ENCODE results near the gene NGDN.
A peak's percentile ranks its signal among the peaks of the same experiment; 100 is the strongest.

Gene NGDN

DNA sequence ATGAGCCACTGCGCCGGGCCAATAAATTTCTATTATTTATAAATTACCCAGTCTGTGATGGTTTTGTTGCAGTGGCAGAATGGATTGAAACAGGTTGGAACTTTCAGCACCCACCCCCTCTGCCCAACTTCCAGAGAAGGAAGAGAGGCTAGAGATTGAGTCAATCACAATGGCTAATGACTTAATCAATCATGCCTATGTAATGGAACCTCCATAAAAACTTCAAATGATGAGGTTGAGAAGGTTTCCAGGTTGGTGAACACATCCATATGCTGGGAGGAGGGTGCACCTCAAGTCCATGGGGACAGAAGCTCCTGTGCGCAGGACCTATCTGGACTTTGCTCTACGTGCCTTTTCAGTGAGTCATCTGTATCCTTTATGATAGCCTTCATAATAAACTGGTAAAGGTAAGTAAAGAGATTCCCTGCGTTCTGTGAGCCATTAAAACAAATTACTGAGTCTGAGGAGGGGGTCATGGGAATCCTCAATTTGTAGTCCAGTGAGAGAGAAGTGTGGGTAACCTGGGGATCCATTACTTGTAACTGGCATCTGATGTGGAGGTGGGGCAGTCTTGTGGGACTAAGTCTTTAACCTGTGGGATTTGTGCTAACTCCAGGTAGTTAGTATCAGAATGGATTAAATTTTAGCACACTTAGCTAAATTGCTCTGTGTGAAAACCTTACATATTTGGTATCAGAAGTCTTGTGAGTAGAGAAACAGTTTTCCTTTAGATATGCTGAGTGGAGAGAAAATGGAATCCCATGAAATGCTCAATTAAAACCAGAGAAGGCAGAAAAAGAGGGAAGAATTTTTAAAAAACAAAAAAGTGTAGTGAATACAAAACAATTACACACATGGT lies 11.7 kb upstream of the NGDN start:
- in situ Hi-C loops (cut with HindIII; ENCODE audit: low pct_ligation_motif_present, low pct_unique_long_range_greater_than_20kb, low sequenced_read_pairs), result no loop called here
- no peak for DNase-seq

DNA sequence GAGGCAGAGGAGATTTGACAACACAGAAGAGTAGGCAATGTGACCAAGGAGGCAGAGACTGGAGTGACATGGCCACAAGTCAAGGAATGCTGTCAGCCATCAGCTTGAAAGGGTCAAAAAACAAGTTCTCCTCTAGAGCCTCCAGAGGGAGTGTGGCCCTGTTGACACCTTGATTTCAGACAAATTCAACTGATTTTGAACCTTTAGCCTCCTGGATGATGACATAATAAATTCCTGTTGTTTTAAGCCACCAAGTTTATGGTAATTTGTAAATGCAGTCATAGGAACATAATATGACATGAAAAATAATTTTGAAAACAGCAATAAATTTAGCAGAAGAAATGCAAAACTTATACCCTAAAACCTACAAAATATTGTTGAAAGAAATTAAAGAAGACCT lies 8.5 kb upstream of the NGDN start:
- no peak for DNase-seq
- in situ Hi-C loops (cut with HindIII; ENCODE audit: low pct_ligation_motif_present, low pct_unique_long_range_greater_than_20kb, low sequenced_read_pairs), result no loop called here

DNA sequence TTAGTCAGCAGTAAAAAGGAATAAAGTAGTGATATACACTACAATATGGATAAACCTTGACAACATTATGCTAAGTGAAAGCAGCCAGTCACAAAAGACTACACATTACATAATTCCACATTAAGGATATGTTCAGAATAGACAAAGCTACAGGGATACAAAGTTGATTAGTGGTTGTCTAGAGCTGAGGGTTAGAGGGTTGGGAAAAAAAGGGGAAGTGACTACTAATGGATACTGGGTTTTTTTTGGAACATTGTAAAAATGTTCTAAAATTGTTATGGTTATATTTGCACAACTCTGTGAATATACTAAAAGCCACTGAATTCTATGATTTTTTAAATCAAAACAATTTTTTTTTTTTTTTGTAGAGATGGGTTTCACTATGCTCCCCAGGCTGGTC lies 4.8 kb upstream of the NGDN start:
- no peak for DNase-seq
- in situ Hi-C loops (cut with HindIII; ENCODE audit: low pct_ligation_motif_present, low pct_unique_long_range_greater_than_20kb, low sequenced_read_pairs), result no loop called here

DNA sequence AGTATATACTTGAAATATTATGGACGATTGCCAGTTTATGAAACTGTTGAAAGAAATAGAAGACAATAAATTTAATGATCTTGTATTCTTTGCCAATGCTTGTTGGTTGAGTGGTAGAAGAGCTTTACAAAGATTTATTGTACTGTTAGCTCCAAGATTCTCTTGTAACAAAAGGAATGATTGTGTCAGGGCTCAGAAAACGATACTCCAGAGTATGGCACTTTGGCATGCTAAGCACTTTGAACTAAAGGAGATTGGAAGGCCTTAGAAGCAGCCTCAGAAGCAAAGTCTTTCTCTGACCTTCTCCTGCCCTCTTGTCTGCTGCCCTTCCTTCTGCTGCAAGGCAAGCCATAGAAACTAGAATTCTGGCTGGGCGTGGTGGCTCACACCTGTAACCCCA lies 4.2 kb upstream of the NGDN start:
- DNase-seq, result no peak
- in situ Hi-C loops (cut with HindIII; ENCODE audit: low pct_ligation_motif_present, low pct_unique_long_range_greater_than_20kb, low sequenced_read_pairs), result no loop called here

DNA sequence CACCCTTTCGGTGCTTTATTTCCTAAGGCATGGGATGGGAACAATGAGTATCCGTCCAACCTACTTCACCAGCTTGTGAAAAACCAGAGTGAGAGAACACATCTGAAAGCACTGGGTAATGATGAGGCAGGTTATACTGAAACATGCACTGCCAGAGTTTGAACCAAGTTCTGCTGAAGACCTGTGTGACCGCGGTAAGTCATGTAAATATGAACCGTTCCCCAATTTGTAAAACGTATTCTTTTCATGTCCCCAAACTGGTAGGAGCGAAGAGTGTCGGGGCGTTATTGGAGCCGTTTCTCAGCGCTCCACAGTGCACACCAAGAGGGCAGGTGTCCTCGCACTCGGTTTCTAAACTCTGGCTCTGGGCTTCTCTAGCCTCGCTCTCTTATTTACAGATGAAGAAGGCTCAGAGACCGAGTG lies 788 bp upstream of the NGDN start:
- no peak for DNase-seq
- in situ Hi-C loops (cut with HindIII; ENCODE audit: low pct_ligation_motif_present, low pct_unique_long_range_greater_than_20kb, low sequenced_read_pairs), result no loop called here

DNA sequence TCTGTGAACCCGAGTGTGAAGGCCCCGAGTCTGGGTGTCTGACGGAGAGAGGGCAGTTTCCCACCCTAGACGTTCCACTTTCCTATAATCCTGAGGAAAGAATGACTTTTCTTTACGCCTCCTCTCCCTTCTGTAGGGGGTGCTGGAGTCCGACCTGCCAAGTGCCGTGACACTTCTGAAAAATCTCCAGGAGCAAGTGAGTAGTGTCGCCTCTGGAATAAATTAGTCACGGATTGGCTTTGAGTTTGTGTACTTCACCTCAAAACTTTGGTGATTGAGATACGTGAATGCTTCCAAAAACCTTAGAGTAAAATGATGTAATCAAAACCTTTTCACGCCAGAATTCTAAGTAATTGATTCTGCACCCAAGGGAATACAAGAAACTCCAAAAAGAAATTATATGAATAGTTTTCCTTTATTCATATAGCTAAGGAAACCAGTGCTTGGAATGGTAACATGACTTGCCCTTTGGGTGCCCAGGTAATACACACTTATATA lies 452 bp downstream of the NGDN start:
- in situ Hi-C loops (cut with HindIII; ENCODE audit: low pct_ligation_motif_present, low pct_unique_long_range_greater_than_20kb, low sequenced_read_pairs), result no loop called here
- no peak for DNase-seq

DNA sequence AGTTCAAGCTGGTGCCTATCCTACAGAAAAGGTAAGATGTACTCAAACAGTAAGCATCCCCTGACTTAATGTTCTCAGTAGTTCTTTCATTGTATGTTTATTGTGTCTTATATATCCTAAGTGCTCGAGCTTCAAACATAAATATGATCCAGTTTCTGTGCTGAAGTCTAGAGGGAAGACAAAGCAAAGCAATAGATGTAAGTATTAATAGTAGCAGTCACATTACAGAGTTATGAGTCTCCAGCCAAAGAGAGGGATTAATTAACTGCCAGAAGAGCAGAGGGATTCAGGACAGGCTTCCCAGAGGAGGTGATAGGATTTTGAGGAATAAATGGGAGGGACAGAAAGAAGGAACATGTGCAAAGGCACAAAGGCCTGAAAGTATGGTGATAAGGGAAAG lies 1.4 kb downstream of the NGDN start:
- in situ Hi-C loops (cut with HindIII; ENCODE audit: low pct_ligation_motif_present, low pct_unique_long_range_greater_than_20kb, low sequenced_read_pairs), result no loop called here
- DNase-seq, result no peak

DNA sequence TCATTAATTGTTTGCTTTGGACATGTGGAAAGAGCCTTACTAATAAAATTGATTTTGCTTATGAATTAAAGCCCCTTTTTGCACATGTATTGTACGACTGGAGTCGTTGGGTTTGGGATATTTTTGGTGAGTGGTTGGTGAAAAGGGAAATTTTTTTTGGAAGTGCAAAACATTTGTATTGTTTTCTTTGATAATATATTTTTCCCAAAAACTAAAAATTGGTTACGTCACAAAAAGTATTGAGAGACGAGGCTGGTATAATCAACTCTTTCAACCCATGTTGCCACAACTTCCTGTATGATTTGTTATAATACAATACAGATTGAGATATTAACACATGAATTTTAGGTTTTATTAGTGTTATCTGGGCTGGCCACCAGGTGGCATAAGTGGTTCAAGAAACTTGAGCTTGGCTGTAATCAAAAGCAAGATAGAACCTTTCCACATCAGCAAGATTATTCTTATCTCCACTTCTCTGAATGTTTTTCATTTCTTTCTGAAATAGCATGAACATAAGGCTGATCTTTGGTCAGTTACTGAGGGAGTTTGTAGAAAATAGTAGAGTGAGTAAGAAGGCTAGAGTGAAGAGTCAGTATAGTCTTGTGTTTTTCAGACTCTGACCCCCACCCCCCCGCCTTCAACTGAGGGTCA lies 8.7 kb downstream of the NGDN start:
- DNase-seq, result peak; percentile 61
- in situ Hi-C loops (cut with HindIII; ENCODE audit: low pct_ligation_motif_present, low pct_unique_long_range_greater_than_20kb, low sequenced_read_pairs), result no loop called here

DNA sequence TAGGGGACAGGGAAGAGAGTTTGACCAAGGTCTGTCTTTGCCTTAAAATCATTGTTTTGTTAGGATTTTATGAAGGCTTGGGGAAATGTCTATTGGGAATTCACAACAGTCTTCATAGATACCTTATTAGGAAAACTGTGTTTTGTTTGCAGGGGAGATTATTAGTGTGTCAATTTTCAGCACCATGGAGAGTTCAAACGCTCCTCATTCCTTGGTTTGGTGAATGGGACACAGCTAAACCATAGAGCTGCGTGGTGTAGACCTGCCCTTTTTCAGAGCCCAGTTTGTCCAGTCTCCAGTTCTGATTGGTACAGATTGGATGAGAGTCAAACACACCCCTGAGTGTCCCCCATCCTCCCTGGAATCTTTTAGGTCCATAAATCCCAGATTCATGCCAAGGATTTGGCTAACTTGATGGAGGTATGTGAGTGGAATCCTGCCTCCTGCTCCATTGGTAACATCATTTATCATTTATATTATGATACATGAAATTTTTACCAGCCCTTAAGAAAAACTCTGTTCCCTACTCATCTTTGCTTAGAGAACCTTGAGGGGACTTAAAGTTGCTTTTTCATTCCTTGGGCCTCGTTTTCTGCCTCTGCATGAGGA lies 12.0 kb downstream of the NGDN start:
- in situ Hi-C loops (cut with HindIII; ENCODE audit: low pct_ligation_motif_present, low pct_unique_long_range_greater_than_20kb, low sequenced_read_pairs), result no loop called here
- peak; percentile 36 for DNase-seq

DNA sequence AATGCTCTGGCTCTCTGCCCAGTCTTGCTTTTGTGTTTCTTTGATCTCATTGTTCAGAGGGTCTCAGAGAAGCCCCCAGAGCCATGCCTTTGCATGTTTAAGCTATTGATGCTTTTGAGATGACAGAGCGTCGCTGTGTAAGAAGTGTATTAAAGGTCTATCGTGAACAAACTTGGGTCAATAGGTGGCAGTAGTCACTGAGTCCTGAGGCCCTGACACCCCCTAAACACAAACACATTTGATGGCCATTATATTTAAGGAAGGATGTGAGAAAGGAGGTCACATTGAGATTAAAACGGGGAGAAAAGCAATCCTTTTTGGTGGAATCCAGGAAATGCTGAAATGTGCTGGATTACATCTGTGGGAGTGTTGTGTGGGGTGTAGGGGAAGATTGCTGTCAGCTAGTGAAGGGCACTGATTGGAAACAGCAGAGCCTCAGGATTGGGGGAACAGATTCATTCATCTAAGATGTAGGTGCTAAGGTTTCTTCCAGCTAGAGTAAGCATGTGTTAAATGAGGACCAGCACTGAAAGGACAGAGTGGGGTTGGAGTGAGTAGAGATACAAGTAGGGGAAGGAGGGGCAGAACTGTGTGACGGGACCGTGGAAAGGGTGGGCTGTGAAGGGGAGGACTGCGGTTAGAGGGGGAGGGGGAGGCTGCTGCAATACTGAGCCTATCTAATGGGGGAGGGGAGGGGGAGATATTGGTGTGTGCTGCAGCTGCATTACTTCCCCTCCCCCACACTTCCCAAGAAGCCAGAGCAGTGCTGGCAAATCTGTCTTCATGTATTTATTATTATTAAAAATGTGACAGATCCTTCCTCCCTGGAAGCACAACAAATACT lies 12.7 kb downstream of the NGDN start:
- in situ Hi-C loops (cut with HindIII; ENCODE audit: low pct_ligation_motif_present, low pct_unique_long_range_greater_than_20kb, low sequenced_read_pairs), result no loop called here
- no peak for DNase-seq

DNA sequence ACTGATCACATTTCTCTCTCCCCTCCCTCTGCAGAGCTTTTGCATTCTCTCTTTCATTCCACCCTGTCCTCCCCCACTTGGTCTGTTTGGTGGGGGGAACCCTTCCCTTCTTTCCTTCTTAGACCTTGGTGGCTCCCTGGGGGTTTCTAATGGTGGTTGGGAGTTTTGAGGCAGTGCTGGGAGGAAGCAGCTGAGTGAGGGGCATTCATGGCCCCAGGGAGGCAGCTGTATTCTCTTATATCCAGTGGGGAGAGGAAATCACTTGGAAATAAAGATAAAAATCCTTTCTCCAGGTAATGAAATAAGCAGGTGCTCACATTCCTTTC lies 13.3 kb downstream of the NGDN start:
- DNase-seq, result no peak
- in situ Hi-C loops (cut with HindIII; ENCODE audit: low pct_ligation_motif_present, low pct_unique_long_range_greater_than_20kb, low sequenced_read_pairs), result no loop called here

DNA sequence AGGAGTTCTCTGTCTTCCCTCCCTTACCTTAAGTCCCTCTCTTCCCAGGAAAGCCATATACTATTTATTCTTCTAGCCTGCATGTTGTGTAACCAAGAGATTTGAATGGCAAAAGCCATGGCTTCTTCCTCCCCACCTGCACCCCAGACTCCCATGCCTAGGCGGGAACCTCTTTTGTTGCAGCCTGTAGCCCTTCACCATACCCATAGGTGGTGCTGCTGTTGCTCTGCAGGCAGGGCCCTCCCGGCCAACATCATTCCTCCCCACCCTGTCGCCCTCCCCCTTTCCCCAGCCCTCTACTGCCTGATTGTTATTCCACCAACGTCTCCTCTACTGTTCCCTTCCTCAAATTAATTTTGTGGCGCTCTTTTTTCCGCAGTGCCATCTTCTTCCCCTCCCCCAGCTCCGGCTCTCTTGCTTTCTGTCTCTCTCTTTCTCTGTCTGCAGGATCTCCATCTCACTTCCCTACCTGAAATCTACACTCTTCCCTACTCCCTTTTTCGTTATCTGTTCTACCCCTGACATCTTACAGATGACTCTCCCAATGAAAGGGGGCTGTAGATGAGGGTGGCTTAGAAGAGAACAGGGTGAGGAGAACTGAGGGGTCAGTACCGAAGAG lies 13.8 kb downstream of the NGDN start:
- in situ Hi-C loops (cut with HindIII; ENCODE audit: low pct_ligation_motif_present, low pct_unique_long_range_greater_than_20kb, low sequenced_read_pairs), result no loop called here
- DNase-seq, result peak; percentile 24

DNA sequence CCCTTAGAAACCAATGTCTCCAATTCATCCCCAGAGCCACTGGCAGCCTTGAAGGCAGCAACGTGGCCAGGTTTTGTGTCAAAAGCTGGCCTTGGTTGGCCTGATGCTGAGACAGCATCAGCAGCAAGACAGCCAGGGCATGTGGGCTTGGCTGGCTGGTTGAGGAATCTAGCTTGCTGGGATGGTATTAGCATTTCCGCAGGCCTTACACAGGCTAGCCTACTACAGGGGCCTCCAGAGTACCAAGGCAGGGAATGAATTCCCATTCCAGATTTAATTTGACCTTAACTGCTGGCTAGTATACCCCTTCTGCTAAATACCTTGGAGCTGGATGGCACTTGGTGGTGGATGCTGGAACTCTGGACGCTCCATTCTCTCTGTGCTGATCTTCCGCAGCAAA lies 15.8 kb downstream of the NGDN start:
- in situ Hi-C loops (cut with HindIII; ENCODE audit: low pct_ligation_motif_present, low pct_unique_long_range_greater_than_20kb, low sequenced_read_pairs), result no loop called here
- no peak for DNase-seq

DNA sequence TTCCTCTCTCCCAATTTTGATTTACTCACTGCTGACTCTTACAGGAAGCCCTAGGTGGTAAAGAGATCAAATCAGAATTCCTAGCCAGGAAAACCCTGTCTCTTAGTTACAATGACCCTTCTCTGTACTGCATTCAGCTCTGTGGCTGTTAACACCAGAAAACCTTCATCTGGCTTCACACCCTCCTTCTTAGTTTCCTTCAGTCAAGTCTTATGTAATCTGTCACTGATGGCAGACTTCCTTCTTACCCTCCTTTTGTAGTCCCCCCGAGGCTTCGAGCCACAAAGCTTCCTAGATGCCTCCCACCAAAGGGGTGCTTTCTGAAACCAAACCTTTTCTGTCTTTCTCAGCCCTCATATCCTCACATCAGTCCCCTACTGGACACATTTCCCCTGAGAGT lies 16.5 kb downstream of the NGDN start:
- in situ Hi-C loops (cut with HindIII; ENCODE audit: low pct_ligation_motif_present, low pct_unique_long_range_greater_than_20kb, low sequenced_read_pairs), result no loop called here
- DNase-seq, result no peak

DNA sequence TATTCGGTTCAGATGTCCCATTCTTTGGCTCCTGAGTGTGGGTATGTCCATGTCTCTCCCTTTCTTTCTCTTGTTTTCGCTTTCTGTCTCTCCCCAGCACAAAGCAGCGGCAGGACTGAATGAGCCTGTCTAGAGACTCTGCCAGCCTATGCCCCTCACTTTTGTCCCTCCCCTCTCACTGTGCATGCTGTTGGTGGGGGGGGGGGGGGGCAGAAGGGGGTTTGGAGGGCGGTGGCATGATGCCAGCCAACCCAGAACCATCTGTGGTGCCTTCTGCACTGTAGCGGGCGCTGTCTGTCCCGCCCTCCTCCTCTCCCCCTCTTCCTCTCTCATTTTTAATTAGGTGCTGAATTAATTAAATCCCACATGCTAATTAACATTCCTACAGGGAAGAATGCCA lies 17.7 kb downstream of the NGDN start:
- no peak for DNase-seq
- in situ Hi-C loops (cut with HindIII; ENCODE audit: low pct_ligation_motif_present, low pct_unique_long_range_greater_than_20kb, low sequenced_read_pairs), result no loop called here

DNA sequence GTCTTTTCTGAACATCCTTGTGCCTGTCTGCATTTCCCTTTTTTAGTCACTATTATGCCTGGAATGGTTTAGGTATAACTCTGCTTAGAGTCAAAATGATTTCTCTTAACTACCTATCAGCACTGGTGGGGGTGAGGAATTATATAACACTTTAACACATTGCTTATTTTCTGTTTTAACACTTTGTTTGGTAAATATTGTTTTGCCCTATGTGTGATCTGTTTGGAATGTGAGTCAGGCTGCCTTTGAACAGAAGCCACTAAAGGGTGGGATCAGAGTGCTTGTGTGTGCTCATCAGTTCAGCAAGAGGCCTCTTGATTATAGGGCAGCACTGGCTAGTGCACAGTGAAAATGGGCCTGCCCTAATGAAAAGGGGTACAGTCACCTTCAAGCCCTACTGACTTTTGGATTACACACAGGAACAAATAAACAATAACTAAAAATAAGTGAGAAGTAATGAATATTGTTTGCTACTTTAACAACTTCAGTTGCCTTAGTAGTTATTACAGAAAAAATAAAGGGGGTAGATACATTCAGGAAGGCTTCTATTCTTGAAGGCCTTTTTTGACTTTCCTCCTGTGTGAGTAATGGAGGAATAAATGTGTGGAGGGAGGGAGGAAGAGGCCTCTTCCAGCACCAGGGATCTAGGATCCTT lies 23.2 kb downstream of the NGDN start:
- no peak for DNase-seq
- in situ Hi-C loops (cut with HindIII; ENCODE audit: low pct_ligation_motif_present, low pct_unique_long_range_greater_than_20kb, low sequenced_read_pairs), result no loop called here

DNA sequence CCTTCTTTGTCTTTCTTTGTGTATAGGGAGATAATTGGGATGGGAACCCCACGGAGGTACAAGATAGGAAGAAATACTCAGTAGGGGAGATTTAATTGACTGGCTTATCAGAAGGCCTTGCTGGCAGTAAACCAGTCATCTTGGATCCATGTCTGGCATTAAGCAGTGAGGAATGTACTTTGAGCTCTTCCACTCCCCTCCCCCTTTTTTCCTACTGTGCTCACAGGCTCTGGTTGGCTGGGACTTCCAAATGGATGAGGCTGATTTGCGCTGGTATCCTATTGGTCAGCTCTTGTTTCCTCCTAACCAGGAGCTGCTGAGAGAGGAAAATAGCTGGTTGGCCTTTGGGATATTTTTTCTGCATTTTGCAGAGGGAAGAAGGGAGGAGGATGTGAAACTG lies 24.7 kb downstream of the NGDN start:
- no peak for DNase-seq

DNA sequence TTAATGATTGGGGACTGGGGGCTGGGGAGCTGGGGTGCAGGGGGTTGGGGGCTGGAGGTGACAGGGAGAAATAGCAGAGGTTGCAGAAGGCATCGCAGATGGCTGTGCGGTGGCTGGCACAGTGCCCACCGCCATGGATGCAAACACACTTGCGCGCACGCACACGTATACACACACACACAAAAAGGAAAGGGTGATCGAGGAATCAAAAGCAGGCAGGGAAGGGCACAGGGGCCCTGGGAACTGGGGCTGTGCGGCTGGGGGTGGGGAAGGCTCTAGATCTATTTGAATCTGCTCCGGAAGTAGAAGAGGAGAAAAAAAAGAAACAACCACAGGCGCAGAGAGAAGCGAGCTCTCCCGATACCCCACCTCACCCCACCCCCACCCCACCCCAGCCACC lies 42.7 kb downstream of the NGDN start:
- DNase-seq, result no peak
- in situ Hi-C loops (cut with HindIII; ENCODE audit: low pct_ligation_motif_present, low pct_unique_long_range_greater_than_20kb, low sequenced_read_pairs), result no loop called here

More for the DNA sequence above, 24.7 kb downstream of the NGDN start:
- in situ Hi-C loops (cut with HindIII; ENCODE audit: low pct_ligation_motif_present, low pct_unique_long_range_greater_than_20kb, low sequenced_read_pairs), result no loop called here
